ENCODE measurements around the gene EXOSC3. TPM values are rescaled to one million over a fixed set of nuclear protein-coding genes. Genes with fewer than 3 reads are reported as not detected.
"Not testable (repeated sequence)": the region's sequence is repeated elsewhere in the genome, so short reads cannot be mapped to it uniquely, and the experiment has no call there.

The EXOSC3 gene
- total RNA-seq (10 to 100 TPM; 40.2 to 55.3 (median 44.2) TPM), polyA plus RNA-seq (10 to 100 TPM; 16.2 to 38.8 (median 35.3) TPM)
- long read RNA-seq, donor 1, transcript EXOSC3-201 (4 exons, 1,806 nt): major isoform, 18 of 24 reads
- long read RNA-seq, donor 1, partial matches to known transcripts: 0 of 24 reads
- long read RNA-seq, donor 1, other reads (novel, unspliced or antisense): 0 of 24 reads
- long read RNA-seq, donor 2, transcript EXOSC3-201 (4 exons, 1,806 nt): major isoform, 8 of 11 reads
- long read RNA-seq, donor 2, partial matches to known transcripts: 0 of 11 reads
- long read RNA-seq, donor 2, other reads (novel, unspliced or antisense): 0 of 11 reads

DNA sequence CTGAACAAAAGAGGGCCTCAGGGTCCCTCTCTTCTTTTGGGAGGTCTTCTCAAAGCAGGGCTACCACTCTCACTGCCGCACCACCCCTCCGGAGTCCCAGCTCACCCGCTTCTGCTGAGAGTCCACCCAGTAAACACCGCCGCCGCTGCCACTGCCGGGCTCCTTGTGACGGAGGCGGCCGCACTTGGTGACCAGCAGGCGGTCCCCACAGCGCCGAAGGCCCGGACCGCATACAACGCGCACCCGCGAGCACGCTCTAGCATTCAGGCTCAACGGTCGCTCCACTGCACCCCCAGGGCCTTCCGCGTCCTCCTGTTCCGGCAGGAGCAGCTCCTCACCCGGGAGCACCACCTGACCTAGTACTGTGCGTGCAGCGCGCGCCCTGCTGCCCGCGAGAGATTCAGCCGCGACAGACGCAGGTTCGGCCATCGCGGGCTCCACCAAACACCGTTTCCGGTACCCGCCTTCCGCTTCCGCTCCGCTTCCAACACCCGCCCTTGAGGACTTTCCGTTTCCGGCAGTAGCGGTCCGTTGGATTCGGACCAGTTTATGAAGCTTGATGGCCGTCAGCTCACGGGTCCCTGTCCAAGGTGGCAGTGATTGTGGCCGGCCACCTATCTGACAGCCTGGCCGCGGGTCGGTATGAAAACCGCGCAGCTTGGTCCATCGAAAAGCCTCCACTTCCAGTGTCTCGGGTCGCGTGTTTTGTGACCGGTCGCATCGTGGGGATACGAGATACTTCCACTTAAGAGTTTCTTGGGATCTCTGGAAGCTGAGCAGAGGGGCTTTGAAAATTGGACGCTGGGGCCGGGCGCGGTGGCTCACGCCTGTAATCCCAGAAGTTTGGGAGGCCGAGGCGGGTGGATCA is at the start of gene EXOSC3:
TSS of gene EXOSC3 (minus strand) at position 449 of the 868 bp plus-strand sequence. CDS start at position 429, 20 bp downstream.
- peaks cover 0 to 9% (median 0%) of the 10 kb centered on the region in 7 donors for H3K27me3 ChIP-seq (replicated peaks in 1 of 7)
- H3K4me1 ChIP-seq: peaks cover 18 to 60% (median 37%) of the 10 kb centered on the region in 6 donors
- peak within 1 kb of the TSS; percentile 85 to 96 (median 92) for H3K4me3 ChIP-seq
- WGBS, 5 donors: 1% methylated on average over 30 to 73 of the region's 73 CpGs
- H3K36me3 ChIP-seq: peaks cover 0 to 41% (median 37%) of the 10 kb centered on the region in 6 donors
- DNase-seq: peak; percentile 96
- TF ChIP-seq POLR2A (IDR thresholded peaks at IDR 0.05) (peak in 2 of 3 donors; percentile 9 to 21), POLR2AphosphoS5 (IDR thresholded peaks at IDR 0.05) (peak; percentile 95 to 97 (median 97)), CTCF (IDR thresholded peaks at IDR 0.05 in 8 of 11, conservative IDR thresholded peaks at IDR 0.05 in 3 of 11) (peak in 4 of 11 experiments; percentile 15 to 31 (median 21))
- intact Hi-C loops (cut with DNase I; ENCODE audit: low total_unique reads): no loop called here
- H3K27ac ChIP-seq: peak within 1 kb of the TSS; percentile 84 to 95 (median 90)
- no peaks in the 10 kb centered on the region for H3K9me3 ChIP-seq

GRCh38 chr9:37827483-37828165 is 42.8 kb upstream of the EXOSC3 start:
- Histone ChIP-seq H3K4me3 (no peak overlapping the region), H3K9me3 (peaks cover 0 to 5% (median 0%) of the 10 kb centered on the region in 8 donors), H3K27me3 (replicated peaks in 1 of 7) (no peaks in the 10 kb centered on the region), H3K4me1 (no peaks in the 10 kb centered on the region), H3K36me3 (peaks cover 2 to 90% (median 34%) of the 10 kb centered on the region in 6 donors), H3K27ac (no peak overlapping the region)
- no peak for TF ChIP-seq POLR2AphosphoS5 (IDR thresholded peaks at IDR 0.05)
- TF ChIP-seq CTCF (IDR thresholded peaks at IDR 0.05 in 8 of 11, conservative IDR thresholded peaks at IDR 0.05 in 3 of 11): no peak
- no peak for TF ChIP-seq POLR2A (IDR thresholded peaks at IDR 0.05)
- intact Hi-C loops (cut with DNase I; ENCODE audit: low total_unique reads): no loop called here
- WGBS, 5 donors: 92 to 96% (median 95%) methylated on average over 4 of the region's 4 CpGs
- no peak for DNase-seq

DNA sequence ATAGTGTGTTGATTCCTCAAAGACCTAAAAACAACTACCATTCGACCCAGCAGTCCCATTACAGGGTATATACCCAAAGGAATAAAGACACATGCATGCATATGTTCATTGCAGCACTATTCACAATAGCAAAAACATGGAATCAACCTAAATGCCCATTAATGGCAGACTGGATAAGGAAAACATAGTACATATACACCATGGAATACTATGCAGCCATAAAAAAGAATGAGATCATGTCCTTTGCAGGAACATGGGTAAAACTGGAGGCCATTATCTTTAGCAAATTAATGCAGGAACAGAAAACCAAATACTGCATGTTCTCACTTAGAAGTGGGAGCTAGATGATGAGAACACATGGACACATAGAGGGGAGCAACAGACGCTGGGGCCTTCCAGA is 40.3 kb upstream of the EXOSC3 start:
- peaks cover 2 to 98% (median 40%) of the 10 kb centered on the region in 6 donors for H3K36me3 ChIP-seq
- H3K27ac ChIP-seq; intact Hi-C loops (cut with DNase I; ENCODE audit: low total_unique reads); H3K4me3 ChIP-seq; H3K4me1 ChIP-seq; H3K27me3 ChIP-seq (replicated peaks in 1 of 7); DNase-seq; H3K9me3 ChIP-seq: not testable (repeated sequence)
- WGBS, 5 donors: 94 to 99% (median 97%) methylated on average over 2 of the region's 2 CpGs

GRCh38 chr9:37820142-37820541 is 35.3 kb upstream of the EXOSC3 start:
- intact Hi-C loops (cut with DNase I; ENCODE audit: low total_unique reads): no loop called here
- no peak overlapping the region for H3K4me3 ChIP-seq
- no peaks in the 10 kb centered on the region for H3K4me1 ChIP-seq
- H3K36me3 ChIP-seq: peaks cover 0 to 65% (median 23%) of the 10 kb centered on the region in 6 donors
- 85 to 94% (median 90%) methylated on average over 5 of the region's 5 CpGs for WGBS, 5 donors
- no peak overlapping the region for H3K27ac ChIP-seq
- H3K9me3 ChIP-seq: peaks cover 0 to 4% (median 0%) of the 10 kb centered on the region in 8 donors
- no peak for TF ChIP-seq POLR2A (IDR thresholded peaks at IDR 0.05)
- TF ChIP-seq POLR2AphosphoS5 (IDR thresholded peaks at IDR 0.05): no peak
- TF ChIP-seq CTCF (IDR thresholded peaks at IDR 0.05 in 8 of 11, conservative IDR thresholded peaks at IDR 0.05 in 3 of 11): no peak
- no peaks in the 10 kb centered on the region for H3K27me3 ChIP-seq (replicated peaks in 1 of 7)
- no peak for DNase-seq
